ENCODE results near the gene IGFBPL1. TPM values are rescaled to one million over a fixed set of nuclear protein-coding genes. Genes with fewer than 3 reads are reported as not detected.

The IGFBPL1 gene
- total RNA-seq, 1 experiment from 2014 or later: 37.9 TPM

- H3K56ac ChIP-seq (ENCODE audit: insufficient read length, low read depth, low read length): no peak overlapping the region
- no peaks in the 10 kb centered on the region for H3K9me3 ChIP-seq (ENCODE audit: control insufficient read depth, low read depth, low read length)
- H4K5ac ChIP-seq (ENCODE audit: insufficient read length, low read depth, low read length): no peak overlapping the region
- no peak overlapping the region for H2AFZ ChIP-seq (ENCODE audit: low read length)
- no peak overlapping the region for H2BK5ac ChIP-seq (ENCODE audit: insufficient read length, low read length)
- no peak overlapping the region for H3K14ac ChIP-seq (ENCODE audit: insufficient read depth, low read length)
- no peak overlapping the region for H2AK5ac ChIP-seq (ENCODE audit: insufficient read length, low read length)
- Mint-ChIP-seq H3K36me3 (ENCODE audit: insufficient read depth in 1 of 3, low read depth in 3 of 3) (no peaks in the 10 kb centered on the region), H3K27me3 (ENCODE audit: low read depth) (peaks cover 71% of the 10 kb centered on the region), H3K4me3 (no peak overlapping the region), H3K9me3 (no peaks in the 10 kb centered on the region; a peak in 1 of 5 replicates), H3K4me1 (peaks cover 25 to 33% of the 10 kb centered on the region in 2 experiments), H3K27ac (no peak overlapping the region; a peak in 1 of 7 replicates)
- H4K91ac ChIP-seq (ENCODE audit: insufficient read length, low read depth, low read length): no peak overlapping the region
- no peaks in the 10 kb centered on the region for H4K20me1 ChIP-seq (ENCODE audit: control insufficient read depth, insufficient read depth, insufficient read length)
- no peak overlapping the region for H3K23ac ChIP-seq (ENCODE audit: insufficient read length, low read depth, low read length)
- WGBS (ENCODE audit: extremely low coverage, insufficient read length, low lambda C conversion rate): no CpG with 5 or more reads among the region's 5 CpGs
- H3T11ph ChIP-seq (ENCODE audit: low read length): no peak overlapping the region
- H4K8ac ChIP-seq (replicated peaks; ENCODE audit: insufficient read length, low read depth, low read length): no peak overlapping the region
- no peak overlapping the region for H3K18ac ChIP-seq (ENCODE audit: insufficient read length, low read depth, low read length)
- DNase-seq: no peak
- H3K4me1 ChIP-seq (ENCODE audit: insufficient read depth, low read length): no peaks in the 10 kb centered on the region
- H2BK120ac ChIP-seq (ENCODE audit: low read depth, low read length, poor library complexity, severe bottlenecking): no peak overlapping the region
- H3K79me1 ChIP-seq (ENCODE audit: insufficient read depth, low read depth, low read length, poor library complexity, severe bottlenecking): no peaks in the 10 kb centered on the region
- no peaks in the 10 kb centered on the region; the same call in 1 of the 2 replicates for H3K27me3 ChIP-seq (ENCODE audit: insufficient read depth, low read length)
- H2BK12ac ChIP-seq (ENCODE audit: insufficient read length, low read depth, low read length): no peak overlapping the region
- no peak overlapping the region for H3K27ac ChIP-seq (ENCODE audit: insufficient read length, low read depth, low read length)
- no peaks in the 10 kb centered on the region for H3K23me2 ChIP-seq (ENCODE audit: insufficient read length, low read depth, low read length, poor library complexity, severe bottlenecking)
- H3K79me2 ChIP-seq (ENCODE audit: insufficient read depth, low read length): no peaks in the 10 kb centered on the region
- no peak overlapping the region for H2BK20ac ChIP-seq (ENCODE audit: low read depth, low read length, poor library complexity, severe bottlenecking)
- H2BK15ac ChIP-seq (ENCODE audit: low read depth, low read length): no peak overlapping the region
- no peak overlapping the region for H3K4ac ChIP-seq (ENCODE audit: low read depth, low read length)
- H3K9ac ChIP-seq (ENCODE audit: extremely low read depth, insufficient read length, low read length): no peak overlapping the region
- H3K4me2 ChIP-seq (ENCODE audit: insufficient read depth, insufficient read length, low read length): no peak overlapping the region
- TF ChIP-seq CTCF (conservative IDR thresholded peaks at IDR 0.05): no peak
Measured at GRCh38 chr9:38357350-38358114, 66.7 kb downstream of the IGFBPL1 start.
